NCI-H1417 (cell line): ENCODE data around the gene SARDH.
A peak's percentile ranks its signal among the peaks of the same experiment; 100 is the strongest.

ENCODE experiments used
- DNase-seq, 3 experiments: peaks; one replicate each; lab custom pipeline; 2025; lab: John Stamatoyannopoulos, UW

Gene SARDH

DNA sequence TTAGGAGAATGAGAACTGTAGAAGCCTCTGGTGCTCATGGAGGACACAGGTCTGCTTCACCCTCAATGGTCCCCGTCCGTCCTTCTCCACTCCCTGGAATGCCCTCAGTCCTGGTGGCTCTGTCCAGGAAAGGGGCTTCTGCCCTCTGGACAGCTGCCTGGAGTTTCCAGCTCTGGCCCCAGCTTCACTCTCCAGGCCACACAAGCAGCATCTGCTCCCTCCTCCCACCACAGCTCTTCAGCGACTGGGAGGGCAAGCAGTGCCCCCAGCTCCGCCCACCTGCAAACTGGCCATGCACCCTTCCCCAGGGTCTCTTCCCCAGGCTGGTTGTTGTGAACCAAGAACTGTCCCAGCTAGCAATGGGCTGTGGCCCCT is 4.7 kb downstream of the SARDH start:
- no peak for DNase-seq

DNA sequence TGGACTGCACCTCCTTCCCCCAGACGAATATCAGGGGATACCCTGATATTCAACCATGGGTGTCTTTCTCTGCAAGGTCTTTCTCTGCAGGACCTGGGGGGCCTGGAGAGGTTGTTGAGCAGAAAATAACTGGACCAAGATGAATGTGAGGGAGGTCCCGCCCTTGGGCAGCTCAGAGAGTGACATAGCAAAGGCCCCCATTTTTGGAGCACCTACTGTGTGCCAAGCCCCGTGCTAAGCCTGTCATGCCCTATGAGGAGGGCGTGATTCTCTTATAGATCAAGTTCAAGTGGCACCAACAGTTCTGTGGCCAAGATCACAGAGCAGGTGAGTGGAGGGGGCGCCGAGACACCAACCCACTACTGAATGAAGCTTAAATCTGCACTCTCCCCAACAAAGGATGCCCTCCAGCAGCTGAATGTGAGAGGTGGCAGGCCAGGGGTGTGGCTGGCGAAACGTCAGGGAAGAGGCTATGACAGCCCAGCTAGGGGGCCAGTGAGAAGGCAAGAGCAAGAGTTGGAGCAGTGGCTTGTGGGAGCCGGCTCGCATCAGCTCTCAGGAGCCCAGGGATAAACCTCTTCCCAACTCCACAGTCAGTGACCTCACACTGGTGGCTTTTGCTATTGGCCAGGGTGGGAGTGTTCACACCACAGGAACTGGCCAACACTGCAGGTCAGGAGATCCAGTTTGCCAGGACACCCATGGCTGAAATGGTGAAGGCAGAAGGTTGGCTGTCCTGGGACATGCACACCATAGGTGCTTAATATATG is 5.3 kb downstream of the SARDH start:
- no peak for DNase-seq

DNA sequence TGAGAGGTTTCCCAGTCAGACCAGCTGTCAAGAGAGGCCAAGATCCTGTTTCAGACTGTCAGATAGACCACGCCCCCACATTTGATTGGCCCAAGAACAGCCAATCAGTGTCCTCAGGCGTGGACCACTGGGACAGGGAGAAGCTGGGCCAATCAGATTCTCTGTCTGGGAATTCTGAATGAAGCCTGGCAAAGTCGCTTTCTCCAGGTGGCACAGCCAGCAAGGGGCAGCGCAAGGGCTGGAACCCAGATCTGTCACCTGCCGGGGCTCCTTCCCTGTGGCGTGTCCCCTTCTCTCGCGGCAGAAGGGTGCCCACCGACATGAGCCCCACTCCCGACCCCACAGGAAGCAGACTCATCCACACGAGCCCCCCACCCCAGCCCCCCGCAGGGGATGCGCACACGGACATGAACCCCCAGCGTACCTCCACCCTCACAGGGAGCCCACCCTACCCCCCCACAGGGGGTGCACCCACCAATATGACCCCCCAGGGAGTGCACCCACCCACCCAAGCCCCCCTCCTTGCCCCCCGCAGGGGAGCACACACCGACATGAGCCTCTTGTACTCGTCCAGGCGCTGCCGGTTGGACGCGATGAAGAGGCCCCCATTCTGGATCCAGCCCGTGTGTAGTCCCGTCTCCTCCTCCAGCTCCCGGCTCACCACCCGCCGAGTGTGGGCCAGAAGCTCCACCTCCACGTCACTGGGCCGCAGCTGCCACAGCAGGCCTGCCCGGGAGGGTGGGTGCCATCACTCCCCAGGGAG is 6.1 kb downstream of the SARDH start:
- DNase-seq = peak; percentile 20 to 72 (median 54)

DNA sequence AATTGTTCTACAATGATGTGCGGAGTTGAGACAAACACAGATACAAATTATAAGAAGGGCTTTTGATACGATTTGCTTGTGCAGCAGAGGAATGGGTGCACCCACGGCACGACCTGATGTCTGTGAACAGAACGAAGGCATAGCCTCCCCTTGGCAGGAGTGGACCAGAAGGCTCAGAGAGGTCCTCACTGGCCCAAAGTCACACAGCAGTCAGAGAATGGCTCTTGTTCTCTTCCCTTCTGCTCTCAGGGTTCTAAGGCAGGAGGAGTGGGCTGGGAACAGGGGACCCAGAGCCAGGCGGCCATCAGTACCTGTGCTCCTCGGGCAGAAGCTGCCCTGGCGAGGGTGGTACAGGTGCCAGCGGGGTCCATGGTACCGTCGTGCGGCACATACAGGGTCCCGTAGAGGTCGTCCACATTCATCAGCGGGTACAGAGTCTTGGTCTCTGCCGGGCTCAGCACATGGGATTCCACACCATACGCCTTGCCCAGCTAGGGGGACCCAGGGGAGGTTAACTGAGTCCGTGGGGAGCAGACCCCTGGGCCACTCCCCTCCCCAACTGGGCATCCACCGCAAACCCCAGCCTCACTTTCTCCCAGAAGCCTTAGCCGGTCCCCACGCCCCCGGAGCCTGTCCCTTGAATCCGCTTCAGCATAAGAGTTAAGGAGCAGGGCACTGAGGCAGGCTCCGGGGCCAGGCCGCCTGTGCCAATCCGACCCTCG is 7.0 kb downstream of the SARDH start:
- no peak for DNase-seq

DNA sequence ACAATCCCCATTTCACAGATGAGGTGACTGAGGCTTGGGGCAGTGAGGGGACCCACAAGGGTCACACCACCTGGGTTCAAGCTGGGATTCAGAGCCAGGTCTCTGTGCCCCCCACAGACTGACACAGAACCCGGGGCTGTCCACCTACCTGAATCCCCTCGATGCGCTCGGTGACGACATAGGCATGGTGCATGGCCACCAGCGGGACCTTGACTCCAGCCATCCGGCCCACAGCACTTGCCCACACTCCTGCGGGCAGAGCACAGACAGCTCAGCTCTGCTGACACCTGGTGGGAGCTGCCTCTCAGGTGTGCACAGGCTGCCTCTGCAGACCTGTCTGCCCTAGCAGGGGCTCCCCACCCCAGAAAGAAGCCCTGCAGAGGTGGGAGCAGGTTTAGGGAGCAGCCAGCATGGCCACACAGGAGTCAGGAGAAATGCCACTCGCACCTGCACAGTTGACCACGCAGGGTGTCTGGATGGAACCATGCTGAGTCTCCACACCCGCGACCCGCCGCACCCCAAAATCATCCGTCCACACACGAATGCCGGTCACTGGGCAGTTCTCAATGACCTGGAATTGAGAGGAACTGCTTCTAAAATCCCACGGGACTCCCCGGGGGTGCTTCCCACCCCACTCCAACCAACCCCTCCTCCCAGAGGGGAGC is 8.4 kb downstream of the SARDH start:
- DNase-seq = no peak

DNA sequence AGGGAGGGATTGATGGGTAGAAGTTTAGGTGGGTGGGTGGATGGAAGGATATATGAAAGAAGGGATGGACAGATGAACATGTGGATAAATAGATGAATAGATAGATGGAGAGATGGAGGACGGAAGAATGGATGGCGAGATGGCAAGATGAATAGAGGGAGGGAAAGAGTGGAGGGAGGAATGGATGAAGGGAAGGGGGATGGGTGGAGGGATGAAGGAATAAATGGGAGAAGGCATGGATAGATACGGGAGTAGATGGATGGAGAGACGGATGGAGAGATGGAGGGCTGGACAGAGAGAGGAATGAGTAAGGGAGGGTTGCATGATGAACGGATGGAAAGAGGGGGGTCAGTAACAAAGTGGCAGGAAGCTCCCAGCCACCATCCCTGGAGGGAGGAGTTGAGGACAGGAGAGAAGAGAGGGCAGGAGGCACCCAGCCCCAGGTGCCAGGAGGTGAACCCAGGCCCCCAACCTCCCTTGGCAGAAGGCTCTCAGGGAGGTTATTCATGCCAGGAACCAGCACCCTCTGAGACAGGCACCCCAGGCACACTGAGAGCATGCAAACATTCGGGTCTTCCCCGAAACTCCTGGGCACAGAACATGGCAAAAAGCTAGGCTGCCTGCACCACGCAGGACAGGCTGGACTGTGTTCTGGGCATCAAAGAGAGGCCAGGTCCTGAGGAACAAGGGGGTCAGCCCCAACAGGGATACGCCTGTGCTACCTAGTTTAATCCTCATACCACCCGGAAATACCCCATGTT is 9.1 kb downstream of the SARDH start:
- DNase-seq = no peak

DNA sequence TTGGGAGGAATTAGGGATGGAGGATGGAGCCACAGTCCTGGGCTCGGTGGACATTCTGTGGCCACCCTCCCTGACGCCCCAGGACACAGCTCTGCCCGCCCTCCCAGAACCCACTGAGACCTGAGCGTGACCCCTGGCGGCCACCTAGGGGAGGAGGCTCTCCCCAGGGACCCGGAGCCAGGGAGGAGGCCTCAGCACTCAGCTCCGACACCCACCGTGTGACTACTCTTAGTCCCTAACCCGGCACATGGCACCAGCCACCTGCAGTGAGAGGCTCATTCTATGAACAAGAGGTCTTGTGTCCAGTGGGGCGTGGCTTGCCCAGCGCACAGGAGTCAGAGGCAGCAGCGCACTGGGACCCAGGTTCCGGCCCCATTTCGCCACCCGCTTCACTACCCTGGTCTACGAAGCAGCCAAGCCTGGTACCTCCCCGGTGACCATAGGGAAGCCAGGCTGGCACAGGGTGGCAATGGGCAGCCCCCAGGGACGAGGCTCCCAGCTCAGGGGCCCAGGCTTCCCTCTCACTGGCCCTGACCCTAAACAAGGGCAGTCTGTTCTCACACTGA is 10.2 kb downstream of the SARDH start:
- DNase-seq = no peak

DNA sequence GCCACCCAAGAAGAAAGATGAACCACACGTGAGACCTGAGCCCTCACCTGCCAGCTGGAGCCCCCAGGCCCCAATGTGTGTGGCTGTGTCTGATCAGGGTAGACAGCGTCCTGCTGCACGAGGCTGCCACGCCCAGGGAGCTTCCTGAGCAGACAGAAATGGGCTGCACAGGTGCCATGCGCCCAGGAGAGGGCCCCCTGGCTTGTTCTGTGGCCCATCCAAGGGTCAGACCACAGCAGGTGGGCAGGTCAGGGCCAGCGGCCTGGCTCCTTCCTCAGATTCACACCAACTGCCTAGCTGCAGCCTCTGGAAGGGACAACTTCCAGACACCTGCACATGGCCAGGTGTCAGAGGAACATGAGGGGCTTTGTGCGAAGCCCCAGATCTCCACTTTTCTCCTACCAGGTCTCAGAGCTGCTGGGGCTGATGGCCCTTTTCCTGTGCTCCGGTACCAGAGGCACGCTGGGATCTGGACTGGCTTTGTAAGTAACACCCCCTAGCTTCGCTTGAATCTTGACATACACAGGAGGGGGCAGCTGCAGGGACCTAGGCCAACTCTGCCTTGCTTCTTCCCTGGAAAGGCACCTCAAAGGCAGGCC is 10.8 kb downstream of the SARDH start:
- peak in 1 of 3 experiments; percentile 35 for DNase-seq

DNA sequence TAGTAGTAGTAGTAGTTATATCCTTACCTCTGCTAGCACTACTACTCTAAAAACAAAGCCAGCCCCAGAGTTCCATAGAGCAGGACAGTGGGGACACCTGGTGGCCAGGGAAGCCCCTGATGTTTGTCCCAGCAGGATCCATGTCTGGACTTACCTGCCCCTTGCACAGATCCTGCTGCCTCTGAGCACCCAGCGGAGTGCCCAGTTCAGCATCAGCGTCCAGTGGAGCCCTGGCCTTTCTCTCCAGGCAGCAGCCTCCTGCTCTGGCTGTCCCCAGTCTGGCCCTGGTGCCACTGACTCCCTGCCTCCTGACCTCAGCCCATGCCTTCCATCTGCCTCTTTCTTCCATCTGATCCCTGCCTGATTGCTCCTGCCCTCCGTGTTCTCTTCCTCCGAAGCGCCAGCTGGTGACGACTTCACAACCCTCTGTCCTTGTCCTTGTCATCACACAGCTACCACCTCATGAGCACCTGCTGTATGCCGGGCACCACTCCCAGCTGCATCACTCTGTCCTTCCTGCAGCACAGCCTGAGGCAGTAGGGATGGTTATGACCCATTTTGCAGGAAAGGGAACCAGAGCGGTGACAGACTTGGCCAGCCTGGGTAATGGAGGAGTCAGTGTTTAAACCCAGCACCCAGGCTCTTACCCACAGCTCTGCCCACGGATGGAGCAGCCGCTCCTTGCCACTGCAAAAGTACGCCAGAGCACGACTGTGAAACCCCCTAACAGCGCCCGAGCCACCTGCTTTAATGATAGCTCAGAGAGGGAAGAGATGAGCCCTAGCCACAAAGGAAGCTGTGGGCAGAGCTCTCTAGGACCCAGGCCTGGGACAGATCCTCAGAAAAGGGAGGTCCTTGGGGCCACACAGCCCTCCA is 11.5 kb downstream of the SARDH start:
- DNase-seq = peak; percentile 51 to 87 (median 70)

DNA sequence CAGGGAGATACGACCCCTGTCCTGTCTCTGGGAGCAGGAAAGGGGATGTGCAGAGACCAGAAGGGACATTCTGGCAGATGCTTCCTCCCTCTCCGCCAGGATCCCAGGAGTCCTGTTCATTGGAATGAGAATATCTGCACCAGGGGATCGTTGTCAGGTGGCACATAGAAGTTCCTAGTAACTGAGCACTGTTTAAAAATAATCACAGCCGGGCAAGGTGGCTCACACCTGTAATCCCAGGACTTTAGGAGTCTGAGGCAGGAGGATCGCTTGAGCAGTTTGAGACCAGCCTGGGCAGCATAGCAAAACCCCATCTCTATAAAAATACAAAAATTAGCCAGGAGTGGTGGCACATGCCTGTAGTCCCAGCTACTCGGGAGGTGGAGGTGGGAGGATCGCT is 12.3 kb downstream of the SARDH start:
- DNase-seq = no peak

DNA sequence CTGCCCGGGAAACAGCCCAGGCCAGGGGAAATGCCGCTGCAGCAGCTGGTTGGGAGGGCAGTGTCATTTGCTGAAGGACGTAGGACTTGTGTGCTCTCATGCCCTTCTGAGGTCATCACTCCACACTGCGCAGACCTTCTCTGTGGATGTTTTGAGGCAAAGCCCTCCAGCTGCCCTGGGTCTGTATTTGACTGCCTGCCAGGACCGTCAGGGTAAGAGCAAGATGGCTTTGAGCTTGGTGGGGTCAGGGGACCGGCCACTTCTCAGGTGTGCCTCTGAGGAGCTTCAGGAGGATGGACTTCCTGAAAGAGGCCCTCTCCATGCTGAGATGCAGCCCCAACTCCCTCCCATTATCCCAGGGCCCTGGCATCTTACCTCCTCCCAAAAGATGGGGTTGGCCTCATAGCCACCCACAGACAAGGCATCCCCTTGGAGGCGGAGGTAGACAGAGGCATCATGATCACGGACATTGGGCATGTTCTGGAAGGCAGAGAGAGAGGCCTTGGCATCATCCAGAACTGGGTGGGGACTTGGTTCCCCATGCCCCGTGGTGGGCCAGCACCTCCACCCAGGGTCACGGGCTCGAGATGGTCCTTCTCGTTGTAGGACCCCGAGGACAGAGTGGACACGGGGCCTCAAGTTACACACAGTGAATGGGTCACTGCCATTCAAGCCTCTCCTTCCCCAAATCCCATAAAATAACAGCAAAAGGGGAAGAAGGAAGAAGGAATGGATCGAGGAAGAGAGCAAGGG is 19.4 kb downstream of the SARDH start:
- DNase-seq = no peak

DNA sequence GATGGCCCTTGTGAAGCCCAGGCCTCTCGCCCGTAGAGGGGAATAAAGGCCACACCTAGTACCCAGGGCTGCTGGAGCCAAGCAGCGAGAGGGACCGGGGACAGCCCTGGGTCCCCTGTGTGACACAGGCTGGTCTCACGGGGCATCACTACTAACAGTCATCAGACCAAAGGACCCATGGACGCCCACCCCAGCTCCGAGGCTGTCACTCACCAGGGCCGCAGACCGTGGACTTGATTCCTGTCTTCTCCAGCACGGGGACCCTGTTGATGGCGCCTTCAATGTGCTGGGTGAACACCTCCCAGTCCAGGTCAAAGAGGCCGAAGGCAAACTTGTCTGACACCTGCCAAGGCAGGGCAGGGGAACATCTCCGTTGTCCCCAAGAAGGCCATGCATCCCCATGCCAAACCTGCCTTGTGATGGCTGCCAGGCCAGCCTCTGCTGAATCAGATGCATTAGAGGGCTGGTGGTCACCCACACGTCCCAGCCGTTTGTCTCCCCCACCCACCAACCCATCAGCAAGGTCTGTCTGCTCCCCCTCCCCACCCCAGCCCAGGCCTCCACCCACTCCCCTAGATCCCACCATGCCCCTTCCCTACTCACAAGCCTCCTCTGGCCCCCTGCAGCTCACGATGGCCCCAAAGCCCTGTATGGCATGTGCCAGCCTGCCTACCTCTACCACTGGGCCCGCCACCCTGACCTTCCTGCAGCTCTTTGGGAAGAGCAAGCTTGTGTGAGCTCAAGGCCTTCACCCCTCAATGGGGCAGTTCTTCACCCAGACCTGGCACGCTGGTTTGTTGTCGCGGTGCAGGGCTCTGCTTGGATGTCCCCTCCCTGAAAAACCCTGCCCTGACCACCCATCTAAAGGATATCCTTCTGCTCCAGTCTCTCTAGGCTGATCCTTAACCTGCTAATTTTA is 20.8 kb downstream of the SARDH start:
- no peak for DNase-seq

DNA sequence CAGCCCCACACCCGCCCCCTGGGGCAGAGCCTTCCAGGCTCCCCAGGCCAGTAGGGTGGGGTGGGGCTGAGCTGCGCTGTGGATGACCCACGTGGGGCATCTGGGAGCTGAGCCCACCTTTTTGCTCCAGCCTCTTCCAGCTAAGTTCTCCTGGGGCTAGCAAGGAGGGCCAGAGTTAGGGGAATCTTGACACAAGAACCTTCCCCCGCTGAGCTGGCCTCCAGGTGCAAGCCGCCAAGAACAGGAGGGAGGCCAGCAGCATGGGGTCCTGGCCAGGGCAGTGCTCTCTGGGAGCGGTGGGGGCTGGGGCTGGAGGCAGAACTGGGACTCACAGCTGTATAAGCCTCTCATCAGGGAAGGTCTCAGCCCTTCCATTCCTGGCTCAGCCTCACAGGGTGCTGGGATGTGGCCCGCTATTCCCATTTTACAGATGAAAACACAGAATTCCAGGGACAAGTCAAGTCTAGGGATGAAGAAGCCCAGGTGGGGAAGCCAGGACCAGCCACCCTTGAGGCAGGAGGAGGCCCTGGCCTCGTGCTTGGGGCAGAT is 21.5 kb downstream of the SARDH start:
- peak in 1 of 3 experiments; percentile 49 for DNase-seq

DNA sequence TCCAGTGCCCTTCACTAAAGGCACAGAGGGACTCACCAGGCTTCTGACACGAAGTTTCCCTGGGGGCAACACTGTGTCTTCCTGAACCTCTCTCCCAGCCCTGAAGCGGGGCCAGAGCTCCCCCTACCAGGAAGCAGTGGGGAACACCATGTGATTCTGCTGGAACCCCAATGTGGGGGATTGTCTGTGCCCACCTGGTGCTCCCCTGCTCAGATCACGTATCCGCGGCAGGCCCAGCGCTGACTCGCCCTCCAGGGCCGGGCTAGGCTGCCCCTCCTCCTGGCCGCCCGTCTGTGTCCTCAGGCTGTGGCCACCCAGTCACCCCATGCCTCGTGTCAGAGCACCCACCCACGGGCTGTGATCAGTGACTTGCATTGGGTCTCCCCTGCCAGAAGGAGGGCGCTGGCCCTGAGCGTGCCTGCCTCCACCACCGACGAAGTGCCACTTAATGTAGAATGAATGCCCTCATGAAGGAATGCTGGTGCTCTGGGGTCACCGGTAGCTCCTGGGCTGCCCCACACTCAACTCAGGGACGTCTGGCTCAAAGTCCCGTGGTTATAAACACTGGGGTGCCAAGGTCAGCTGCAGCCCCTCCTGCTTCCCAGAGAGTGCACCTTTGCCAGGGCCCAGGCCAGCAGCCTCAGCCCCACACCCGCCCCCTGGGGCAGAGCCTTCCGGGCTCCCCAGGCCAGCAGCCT is 22.1 kb downstream of the SARDH start:
- DNase-seq = peak; percentile 7 to 68 (median 36)

DNA sequence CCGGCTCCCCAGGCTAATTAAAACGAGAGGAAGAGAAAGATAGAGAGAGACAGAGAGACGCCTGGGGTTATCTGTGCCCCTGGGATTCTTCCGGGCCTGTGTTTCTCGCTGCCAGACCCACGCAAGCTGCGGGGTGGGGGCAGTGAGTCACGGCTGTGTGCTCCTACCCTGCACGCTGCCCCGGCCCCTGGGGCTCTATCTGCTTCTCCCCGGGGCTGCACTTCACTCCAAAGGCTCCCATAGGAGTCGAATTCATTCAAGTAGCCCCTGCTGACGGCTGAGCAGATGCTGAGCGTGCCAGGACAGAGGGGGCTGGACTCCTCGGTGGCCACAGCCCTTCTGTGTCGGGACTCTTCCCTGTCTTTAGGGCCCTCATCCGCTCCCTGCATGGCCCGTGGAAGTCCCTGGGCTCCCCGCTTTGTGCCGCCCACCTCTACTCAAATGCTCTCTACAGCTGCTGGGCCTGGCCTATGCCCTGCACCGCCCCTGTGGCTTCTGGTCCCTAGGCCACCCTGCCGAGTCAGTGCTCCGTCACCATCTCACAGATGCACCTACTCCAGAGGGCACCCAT is 22.8 kb downstream of the SARDH start:
- no peak for DNase-seq

DNA sequence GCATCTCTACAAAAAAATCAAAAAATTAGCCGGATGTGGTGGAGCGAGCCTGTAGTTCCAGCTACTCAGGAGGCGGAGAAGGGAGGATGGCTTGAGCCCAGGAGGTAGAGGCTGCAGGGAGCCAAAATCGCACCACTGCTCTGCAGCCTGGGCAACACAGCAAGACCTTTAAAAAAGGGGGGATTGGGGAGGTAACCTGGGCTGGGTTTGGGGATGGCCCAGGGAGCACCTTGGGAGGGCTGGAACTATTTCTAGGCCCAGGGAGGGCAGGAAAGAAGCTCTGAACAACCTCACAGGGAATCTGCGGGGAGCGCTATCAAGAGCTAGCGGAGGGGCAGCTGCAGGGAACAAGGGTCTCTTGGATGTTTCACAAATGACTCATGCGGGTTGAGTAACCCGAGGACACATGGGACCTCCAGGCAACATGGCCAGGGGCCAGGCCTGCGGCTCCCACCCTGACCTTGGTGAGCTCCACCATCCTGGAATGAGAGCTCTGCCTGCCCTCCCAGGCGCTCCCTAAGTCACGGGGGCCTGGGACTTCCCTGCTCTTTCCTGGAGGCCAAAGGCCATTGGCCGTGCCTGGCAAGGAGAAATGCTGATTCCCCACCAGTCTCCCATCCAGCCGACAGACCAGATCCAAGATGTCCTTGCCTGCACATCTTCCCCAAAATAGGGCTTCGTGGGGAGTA is 23.4 kb downstream of the SARDH start:
- DNase-seq = no peak
